GM18861 (cell line): ENCODE results near the gene GPNMB.

ENCODE experiments used
- ATAC-seq: cut with Tn5 transposase; IDR thresholded peaks from one replicate; pipeline ENCODE4 v1.9.1; 2021; ENCODE audit not compliant: unreplicated experiment

GPNMB gene

GRCh38 chr7:23268746-23269145 is 22.2 kb downstream of the GPNMB start:
- ATAC-seq, result no peak

- no peak for ATAC-seq
Observed at GRCh38 chr7:23272275-23272674, 25.7 kb downstream of the GPNMB start.

- peak; percentile 87 for ATAC-seq
Observed at GRCh38 chr7:23273141-23273599, 26.6 kb downstream of the GPNMB start.

- no peak for ATAC-seq
Observed at GRCh38 chr7:23275912-23276311, 29.3 kb downstream of the GPNMB start.

- no peak for ATAC-seq
Observed at GRCh38 chr7:23276376-23276775, 29.8 kb downstream of the GPNMB start.

GRCh38 chr7:23276947-23277346 is 30.4 kb downstream of the GPNMB start:
- no peak for ATAC-seq

GRCh38 chr7:23277359-23277989 is 30.9 kb downstream of the GPNMB start:
- no peak for ATAC-seq

- no peak for ATAC-seq
Observed at GRCh38 chr7:23279819-23280525, 33.4 kb downstream of the GPNMB start.

GRCh38 chr7:23283086-23283485 is 36.5 kb downstream of the GPNMB start:
- no peak for ATAC-seq

- no peak for ATAC-seq
Observed at GRCh38 chr7:23284871-23285270, 38.3 kb downstream of the GPNMB start.

- no peak for ATAC-seq
Observed at GRCh38 chr7:23285657-23286646, 39.4 kb downstream of the GPNMB start.

- no peak for ATAC-seq
Observed at GRCh38 chr7:23287612-23288011, 41.0 kb downstream of the GPNMB start.

- ATAC-seq, result no peak
Observed at GRCh38 chr7:23290993-23291392, 44.4 kb downstream of the GPNMB start.

- ATAC-seq, result no peak
Observed at GRCh38 chr7:23291957-23292560, 45.5 kb downstream of the GPNMB start.

- no peak for ATAC-seq
Observed at GRCh38 chr7:23292623-23293022, 46.0 kb downstream of the GPNMB start.

- ATAC-seq, result no peak
Observed at GRCh38 chr7:23293500-23294073, 47.0 kb downstream of the GPNMB start.

- no peak for ATAC-seq
Observed at GRCh38 chr7:23294549-23295400, 48.2 kb downstream of the GPNMB start.

GRCh38 chr7:23295401-23295697 is 48.8 kb downstream of the GPNMB start:
- ATAC-seq, result no peak

GRCh38 chr7:23298141-23298881 is 51.7 kb downstream of the GPNMB start:
- ATAC-seq, result no peak
